ENCODE data around the gene MMUT.

MMUT gene

GRCh38 chr6:49462927-49463611 is at the start of gene MMUT, which contains the start of gene CENPQ:
TSS of gene MMUT (minus strand) at chr6:49463253. CDS start at chr6:49459466, 3,787 bp downstream.
TSS of gene CENPQ (plus strand) at chr6:49463370. CDS start at chr6:49470177, 6,807 bp downstream.
- Histone ChIP-seq H3K9ac (ENCODE audit: low read length) (peak within 1 kb of the TSS; percentile 88), H3K9me2 (replicated peaks; ENCODE audit: insufficient read depth, low read length) (no peaks in the 10 kb centered on the region), H3K27ac (ENCODE audit: low read depth, low read length) (peak within 1 kb of the TSS; percentile 57), H3K79me2 (ENCODE audit: insufficient read depth, low read length) (peaks cover 73% of the 10 kb centered on the region), H3K9me3 (ENCODE audit: insufficient read depth, low read length) (no peaks in the 10 kb centered on the region), H3K4me3 (ENCODE audit: insufficient read depth, low read length, poor library complexity, severe bottlenecking) (peak within 1 kb of the TSS; percentile 99), H2AFZ (ENCODE audit: low read depth, low read length, severe bottlenecking) (peak within 1 kb of the TSS; percentile 87), H3K36me3 (ENCODE audit: low read length) (0 out of 2 replicates have a peak, but pooled peaks cover 3% of the 10 kb centered on the region), H3K4me2 (ENCODE audit: low read depth, low read length, poor library complexity, severe bottlenecking) (peak within 1 kb of the TSS; percentile 82), H3K27me3 (ENCODE audit: low read length) (no peaks in the 10 kb centered on the region), H4K20me1 (ENCODE audit: low read depth, low read length) (no peaks in the 10 kb centered on the region; the same call in 1 of the 2 replicates), H3F3A (ENCODE audit: insufficient read depth) (no peaks in the 10 kb centered on the region)
- TF ChIP-seq EZH2phosphoT487 (conservative IDR thresholded peaks at IDR 0.05; ENCODE audit: low read length) (no peak), CTCF (IDR thresholded peaks at IDR 0.05; ENCODE audit: insufficient read depth, low read length, poor library complexity, severe bottlenecking) (no peak)

- Histone ChIP-seq H3K27me3 (ENCODE audit: low read length) (no peaks in the 10 kb centered on the region), H4K20me1 (ENCODE audit: low read depth, low read length) (no peaks in the 10 kb centered on the region), H3K9ac (ENCODE audit: low read length) (no peak overlapping the region), H3K27ac (ENCODE audit: low read depth, low read length) (no peak overlapping the region), H3F3A (ENCODE audit: insufficient read depth) (no peaks in the 10 kb centered on the region), H3K4me2 (ENCODE audit: low read depth, low read length, poor library complexity, severe bottlenecking) (no peak overlapping the region), H3K4me3 (ENCODE audit: insufficient read depth, low read length, poor library complexity, severe bottlenecking) (no peak overlapping the region), H3K79me2 (ENCODE audit: insufficient read depth, low read length) (no peaks in the 10 kb centered on the region), H3K9me2 (replicated peaks; ENCODE audit: insufficient read depth, low read length) (no peaks in the 10 kb centered on the region), H3K36me3 (ENCODE audit: low read length) (no peaks in the 10 kb centered on the region), H3K9me3 (ENCODE audit: insufficient read depth, low read length) (no peaks in the 10 kb centered on the region), H2AFZ (ENCODE audit: low read depth, low read length, severe bottlenecking) (no peak overlapping the region)
- TF ChIP-seq EZH2phosphoT487 (conservative IDR thresholded peaks at IDR 0.05; ENCODE audit: low read length): no peak
- TF ChIP-seq CTCF (IDR thresholded peaks at IDR 0.05; ENCODE audit: insufficient read depth, low read length, poor library complexity, severe bottlenecking): no peak
These were observed 46.3 kb upstream of the MMUT start for GRCh38 chr6:49509342-49509741.

- Histone ChIP-seq H3K27ac (ENCODE audit: low read depth, low read length) (no peak overlapping the region), H2AFZ (ENCODE audit: low read depth, low read length, severe bottlenecking) (no peak overlapping the region), H4K20me1 (ENCODE audit: low read depth, low read length) (no peaks in the 10 kb centered on the region)
These were observed 43.6 kb upstream of the MMUT start for GRCh38 chr6:49506569-49507111.

More at GRCh38 chr6:49506569-49507111, 43.6 kb upstream of the MMUT start:
- Histone ChIP-seq H3K9me3 (ENCODE audit: insufficient read depth, low read length) (no peaks in the 10 kb centered on the region), H3K36me3 (ENCODE audit: low read length) (no peaks in the 10 kb centered on the region), H3K9ac (ENCODE audit: low read length) (no peak overlapping the region), H3K9me2 (replicated peaks; ENCODE audit: insufficient read depth, low read length) (no peaks in the 10 kb centered on the region), H3K4me3 (ENCODE audit: insufficient read depth, low read length, poor library complexity, severe bottlenecking) (no peak overlapping the region), H3F3A (ENCODE audit: insufficient read depth) (no peaks in the 10 kb centered on the region), H3K79me2 (ENCODE audit: insufficient read depth, low read length) (no peaks in the 10 kb centered on the region), H3K27me3 (ENCODE audit: low read length) (no peaks in the 10 kb centered on the region), H3K4me2 (ENCODE audit: low read depth, low read length, poor library complexity, severe bottlenecking) (no peak overlapping the region)
- TF ChIP-seq EZH2phosphoT487 (conservative IDR thresholded peaks at IDR 0.05; ENCODE audit: low read length): no peak
- no peak for TF ChIP-seq CTCF (IDR thresholded peaks at IDR 0.05; ENCODE audit: insufficient read depth, low read length, poor library complexity, severe bottlenecking)
